Measurements from ENCODE around the gene CHD2.
"Not testable (repeated sequence)": the region's sequence is repeated elsewhere in the genome, so short reads cannot be mapped to it uniquely, and the experiment has no call there.

The CHD2 gene

DNA sequence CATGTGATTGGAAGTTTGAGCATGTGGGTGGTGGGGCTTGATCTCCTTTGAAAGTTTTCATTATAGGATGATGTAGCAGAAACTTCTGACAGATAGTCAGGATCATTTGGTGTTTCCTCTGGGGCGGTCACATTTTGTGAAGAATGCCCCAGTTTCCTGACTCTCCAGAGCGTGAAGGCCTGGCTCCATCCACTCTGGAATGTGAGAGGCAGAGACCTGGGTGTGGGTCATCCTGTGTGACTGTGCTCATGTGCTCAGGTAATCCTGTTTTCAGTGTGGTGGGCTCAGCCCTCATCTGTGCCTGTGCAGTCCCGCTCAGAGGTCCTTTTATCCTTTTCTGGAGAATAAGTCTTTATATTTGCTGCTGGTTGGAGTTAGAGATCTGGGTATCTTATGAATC lies 107.9 kb downstream of the CHD2 start:
- DNase-seq (ENCODE audit: extremely low read depth in 1 of 2, low read depth in 1 of 2), result no peak

DNA sequence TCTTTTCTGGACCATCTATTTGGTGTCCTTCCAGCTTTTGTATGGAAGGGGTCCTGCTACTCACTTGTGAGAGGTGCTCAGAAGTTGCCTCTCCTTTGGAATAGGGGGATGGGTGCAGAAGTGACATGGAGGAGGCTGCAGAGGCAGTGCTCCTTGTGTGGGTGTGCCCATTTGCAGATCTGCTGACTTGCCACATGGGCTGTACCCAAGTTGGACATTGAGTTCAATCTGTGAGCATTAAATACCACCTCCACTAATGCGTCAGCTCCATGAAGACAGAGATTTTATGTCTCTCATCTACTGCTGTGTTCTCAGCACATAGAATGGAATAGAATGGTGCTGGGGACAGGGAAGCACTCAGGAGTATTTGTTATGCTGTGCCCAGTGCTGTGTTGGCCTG lies 112.7 kb downstream of the CHD2 start:
- DNase-seq (ENCODE audit: extremely low read depth in 1 of 2, low read depth in 1 of 2), result no peak

DNA sequence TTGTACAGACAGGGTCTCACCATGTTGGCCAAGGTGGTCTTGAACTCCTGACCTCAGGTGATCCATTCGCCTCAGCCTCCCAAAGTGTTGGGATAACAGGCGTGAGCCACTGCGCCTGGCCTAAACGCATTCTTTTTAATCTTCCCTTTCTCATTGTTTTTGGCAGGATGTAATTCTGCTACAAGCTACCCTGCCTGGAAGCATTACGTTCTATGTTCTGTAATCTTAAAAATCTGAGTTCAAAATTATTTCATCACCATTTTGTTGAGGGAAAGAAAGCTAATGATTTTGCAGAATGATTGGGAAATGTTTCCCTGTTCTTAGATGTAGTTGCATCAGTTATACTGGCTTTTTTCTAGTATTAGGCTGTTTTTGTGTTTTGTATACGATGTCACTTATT lies 117.4 kb downstream of the CHD2 start:
- DNase-seq (ENCODE audit: extremely low read depth in 1 of 2, low read depth in 1 of 2), result no peak

DNA sequence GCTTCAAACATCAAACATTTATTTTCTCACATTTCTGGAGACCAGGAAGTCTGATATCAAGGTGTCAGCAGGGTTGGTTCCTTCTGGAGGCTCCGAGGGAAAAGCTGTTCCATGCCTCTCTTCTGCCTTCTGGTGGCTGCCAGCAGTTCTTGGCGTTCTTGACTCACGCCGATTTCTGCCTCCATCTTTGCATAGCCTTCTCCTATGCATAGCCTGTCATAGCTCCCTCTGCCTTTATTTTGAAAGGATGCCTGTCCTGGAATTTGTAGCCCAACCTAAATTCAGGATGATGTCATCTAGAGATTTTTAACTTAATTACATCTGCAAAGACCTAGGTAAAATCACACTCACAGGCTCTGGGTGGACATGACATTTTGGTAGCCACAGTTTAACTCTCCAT lies 118.5 kb downstream of the CHD2 start:
- DNase-seq (ENCODE audit: extremely low read depth in 1 of 2, low read depth in 1 of 2), result no peak

DNA sequence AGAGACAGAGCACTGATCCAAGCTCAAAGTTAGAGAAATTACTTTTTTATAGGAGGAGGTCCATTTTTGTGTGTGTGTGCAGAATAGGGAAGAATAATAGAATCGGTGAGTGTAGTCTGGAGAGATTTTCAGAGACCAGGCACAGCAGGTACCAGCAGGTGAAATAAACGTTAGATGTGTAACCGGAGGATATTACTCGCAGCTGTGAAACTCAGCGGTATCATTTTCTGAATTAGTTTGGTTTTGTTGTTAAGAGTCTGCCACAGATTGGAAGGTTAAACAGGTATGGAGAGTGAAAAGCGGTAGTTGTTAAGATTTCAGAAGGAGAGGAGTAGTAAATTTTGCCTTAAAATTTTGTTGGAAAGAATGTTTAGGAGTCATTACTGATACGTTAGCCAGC lies 119.0 kb downstream of the CHD2 start:
- no peak for DNase-seq (ENCODE audit: extremely low read depth in 1 of 2, low read depth in 1 of 2)

DNA sequence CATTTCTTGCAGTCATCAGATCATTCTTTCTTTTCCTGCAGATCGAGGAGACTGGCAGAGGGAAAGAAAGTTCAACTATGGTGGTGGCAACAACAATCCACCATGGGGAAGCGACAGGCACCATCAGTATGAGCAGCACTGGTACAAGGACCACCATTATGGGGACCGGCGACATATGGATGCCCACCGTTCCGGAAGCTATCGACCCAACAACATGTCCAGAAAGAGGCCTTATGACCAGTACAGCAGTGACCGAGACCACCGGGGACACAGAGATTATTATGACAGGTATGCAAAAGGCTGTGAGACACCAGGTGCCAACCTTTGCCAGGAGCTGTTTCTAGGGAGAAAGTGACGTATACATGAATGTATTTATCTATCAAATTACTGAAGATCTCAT lies 119.8 kb downstream of the CHD2 start:
- DNase-seq (ENCODE audit: extremely low read depth in 1 of 2, low read depth in 1 of 2), result no peak

DNA sequence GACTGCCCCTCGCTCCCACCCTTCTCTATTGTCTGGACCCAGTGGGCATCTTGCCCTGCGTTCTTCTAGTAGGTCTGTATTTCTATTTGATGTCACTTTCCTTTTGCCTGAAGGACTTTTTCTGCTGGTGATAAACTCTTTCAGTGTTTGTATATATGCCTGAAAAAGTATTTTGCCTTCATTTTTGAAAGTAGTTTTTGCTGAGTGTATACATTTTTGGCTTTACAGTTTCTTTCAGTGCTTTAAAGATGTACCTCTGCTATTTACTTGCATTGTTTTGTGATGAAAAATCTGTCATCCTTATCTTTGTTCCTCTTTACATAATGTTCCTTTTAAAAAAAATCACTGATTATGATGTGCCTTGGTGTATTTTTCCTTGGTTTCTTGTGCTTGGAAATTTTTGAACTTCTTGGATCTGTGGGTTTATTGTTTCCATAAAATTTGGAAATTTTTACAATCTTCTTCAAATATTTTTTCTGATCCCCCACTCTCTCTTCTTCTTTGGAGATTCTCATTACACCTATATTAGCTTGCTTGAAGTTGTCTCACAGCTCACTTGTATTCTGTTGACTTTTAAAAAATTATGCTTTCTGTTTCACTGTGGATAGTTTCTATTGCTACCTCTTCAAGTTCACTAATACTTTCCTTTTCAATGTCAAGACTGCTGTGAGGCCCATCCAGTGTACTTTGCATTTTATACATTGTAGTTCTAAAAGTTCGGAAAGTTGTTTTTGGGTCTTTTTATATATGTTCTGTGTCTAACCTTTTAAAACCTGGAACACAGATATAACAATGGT lies 121.0 kb downstream of the CHD2 start:
- no peak for DNase-seq (ENCODE audit: extremely low read depth in 1 of 2, low read depth in 1 of 2)

DNA sequence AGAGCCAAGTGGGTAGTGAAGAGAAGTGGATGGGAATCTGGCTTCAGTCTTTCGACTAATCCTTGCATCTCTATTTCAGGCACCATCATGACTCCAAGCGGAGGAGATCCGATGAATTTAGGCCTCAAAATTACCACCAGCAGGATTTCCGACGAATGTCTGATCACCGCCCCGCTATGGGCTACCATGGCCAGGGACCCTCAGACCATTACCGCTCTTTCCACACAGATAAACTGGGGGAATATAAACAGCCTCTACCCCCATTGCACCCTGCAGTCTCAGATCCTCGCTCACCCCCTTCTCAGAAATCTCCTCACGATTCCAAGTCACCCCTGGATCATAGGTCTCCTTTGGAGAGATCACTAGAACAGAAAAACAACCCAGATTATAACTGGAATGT lies 124.2 kb downstream of the CHD2 start:
- DNase-seq (ENCODE audit: extremely low read depth in 1 of 2, low read depth in 1 of 2), result no peak

DNA sequence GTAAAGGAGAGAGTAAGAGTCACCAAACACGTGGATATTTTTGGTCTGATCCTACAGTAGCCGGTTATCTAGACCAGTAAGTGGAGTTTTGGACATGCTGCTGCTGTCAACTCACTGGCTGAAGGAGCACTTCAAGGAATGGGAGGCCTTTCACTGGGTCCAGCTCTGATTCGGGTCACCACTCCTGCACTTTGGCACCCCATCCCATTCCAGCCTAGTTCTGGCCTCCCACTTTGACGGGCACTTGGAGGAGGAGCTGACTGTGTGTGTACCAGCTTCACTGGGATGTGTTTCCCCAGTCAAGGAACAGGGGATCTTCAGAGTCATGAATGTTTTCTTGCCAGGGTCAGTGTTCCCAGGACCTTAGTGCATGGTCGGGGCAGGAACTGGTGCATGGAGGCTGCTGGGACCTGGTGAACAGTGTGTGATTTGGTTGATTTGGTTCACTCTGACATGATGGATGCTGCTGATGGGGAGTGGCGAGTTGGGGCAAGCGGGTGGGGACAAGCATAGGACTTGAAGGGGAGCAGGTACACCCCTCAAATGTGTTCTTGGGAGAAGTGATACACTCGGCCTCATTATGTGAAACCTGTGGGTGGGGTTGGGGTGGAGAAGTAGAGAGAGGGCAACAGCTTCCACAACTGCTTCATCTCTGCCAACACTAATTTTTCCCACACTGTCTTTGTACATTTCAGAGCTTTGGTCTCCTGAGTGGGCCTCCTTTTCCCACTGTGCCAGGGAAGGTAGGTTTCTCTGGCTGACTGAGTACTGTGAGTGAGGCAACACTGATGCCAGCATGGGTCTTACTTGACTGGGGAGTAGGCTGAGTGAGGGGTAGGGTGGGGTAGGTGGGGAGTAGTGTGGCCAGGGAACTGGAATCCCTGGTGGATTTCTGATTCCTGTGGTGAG lies 124.8 kb downstream of the CHD2 start:
- DNase-seq (ENCODE audit: extremely low read depth in 1 of 2, low read depth in 1 of 2), result no peak

DNA sequence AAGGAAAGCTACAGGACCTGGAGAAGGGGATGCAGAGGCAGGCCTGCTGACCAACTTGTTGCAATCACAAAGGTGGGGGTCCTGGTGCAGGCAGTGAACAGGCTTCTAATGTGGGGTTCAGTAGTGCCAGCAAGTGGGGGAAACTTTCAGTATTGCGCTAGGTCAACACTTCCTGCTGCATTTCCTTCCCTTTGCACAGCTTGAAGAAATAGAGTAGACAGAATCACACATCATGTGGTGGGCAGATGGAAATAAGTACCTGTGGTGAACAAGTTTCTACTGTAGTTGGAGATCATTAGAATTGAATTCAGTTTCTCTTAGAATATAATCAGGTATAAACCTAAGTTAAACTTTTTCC lies 125.5 kb downstream of the CHD2 start:
- no peak for DNase-seq (ENCODE audit: extremely low read depth in 1 of 2, low read depth in 1 of 2)

DNA sequence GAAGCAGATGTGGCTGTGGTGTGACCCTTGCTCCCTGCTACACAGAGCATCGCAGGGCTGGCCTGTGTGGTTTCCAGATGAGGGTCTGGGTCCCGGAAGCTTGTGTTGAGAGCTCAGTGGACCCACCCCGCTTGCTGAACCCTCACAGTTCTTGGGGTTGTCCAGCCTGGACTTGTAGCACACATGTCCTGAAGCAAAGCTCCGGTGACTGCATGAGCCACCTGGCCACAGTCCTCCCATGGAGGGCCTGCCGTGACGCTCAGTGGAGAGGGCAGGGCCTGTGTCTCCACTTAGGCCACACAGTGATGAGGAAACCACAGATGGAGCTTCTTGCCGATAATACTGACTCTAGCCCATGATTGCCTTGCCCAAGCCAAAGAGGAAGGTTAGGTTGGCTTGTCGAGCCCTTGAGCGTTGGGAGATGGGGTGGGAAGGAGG lies 126.3 kb downstream of the CHD2 start:
- no peak for DNase-seq (ENCODE audit: extremely low read depth in 1 of 2, low read depth in 1 of 2)

DNA sequence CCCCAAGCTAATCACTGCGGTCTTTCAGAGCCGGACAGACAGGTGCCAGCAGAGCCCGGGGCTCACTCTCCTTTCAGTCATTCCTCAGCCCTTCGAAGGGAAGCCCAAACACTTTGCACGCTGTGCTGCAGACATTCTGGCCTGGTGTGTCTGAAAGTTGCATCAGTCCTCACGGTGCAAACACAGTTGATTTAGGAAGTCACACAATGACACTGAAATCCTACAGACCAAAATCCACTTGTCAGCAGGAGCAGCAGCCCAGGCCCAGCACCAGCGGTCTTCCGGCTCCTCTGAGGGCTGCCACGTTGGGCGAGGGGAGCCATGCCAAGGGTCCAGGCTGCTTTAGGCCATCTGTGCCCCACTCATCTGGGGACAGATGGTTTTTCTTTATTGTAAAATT lies 127.3 kb downstream of the CHD2 start:
- DNase-seq (ENCODE audit: extremely low read depth in 1 of 2, low read depth in 1 of 2), result no peak

DNA sequence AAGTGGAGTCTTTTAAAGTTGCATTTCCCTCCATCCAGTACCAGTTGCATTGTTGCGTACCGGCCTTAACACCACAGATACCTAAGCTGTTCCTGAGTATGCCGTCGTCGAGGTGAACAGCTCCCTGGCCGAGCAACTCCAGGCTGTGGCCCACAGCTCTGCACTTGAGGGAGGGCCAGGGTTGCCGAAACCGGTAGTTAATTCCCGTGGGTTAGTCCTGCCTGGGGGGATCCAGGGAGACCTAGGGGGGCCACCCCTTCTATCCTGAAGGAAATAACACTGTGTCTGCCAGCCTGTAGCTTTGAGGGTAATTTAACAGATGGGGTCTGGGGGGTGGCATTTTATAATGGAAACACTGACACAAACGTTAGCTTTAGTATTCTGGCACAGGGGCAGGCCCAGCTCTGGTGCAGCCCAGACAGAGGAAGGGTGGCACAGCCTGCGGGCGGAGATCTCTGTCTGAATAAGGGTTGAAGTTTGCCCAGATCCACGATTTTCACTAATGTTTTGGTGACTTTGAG lies 128.0 kb downstream of the CHD2 start:
- DNase-seq (ENCODE audit: extremely low read depth in 1 of 2, low read depth in 1 of 2), result no peak

DNA sequence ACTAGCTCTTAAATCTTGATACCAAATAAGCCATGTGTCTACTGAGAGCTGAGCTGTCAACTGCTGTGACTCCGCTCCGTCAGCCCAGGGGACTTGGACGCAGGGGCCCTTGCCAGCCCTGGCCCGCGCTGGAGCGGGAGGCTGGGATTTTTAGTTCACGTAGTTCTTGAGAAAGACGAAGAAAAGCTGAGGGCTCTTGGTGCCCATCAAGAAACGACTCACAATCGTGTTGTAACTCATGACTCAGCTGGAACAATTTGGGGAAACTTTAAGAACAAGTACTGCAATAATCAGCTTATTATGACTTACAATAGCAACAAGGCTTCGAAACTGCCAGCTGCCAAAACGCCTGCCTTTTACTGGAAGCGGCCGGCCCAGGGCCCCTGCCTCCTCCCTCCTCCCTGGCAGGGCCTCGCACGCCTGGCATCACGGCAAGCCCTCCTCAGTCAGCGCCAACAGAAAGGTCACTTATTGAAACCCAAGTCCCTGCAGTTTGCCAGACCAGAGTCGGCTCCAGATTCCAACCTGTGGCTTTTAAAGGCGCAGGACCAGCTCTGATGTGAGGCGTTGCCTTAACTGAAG lies 128.6 kb downstream of the CHD2 start:
- DNase-seq (ENCODE audit: extremely low read depth in 1 of 2, low read depth in 1 of 2), result no peak

DNA sequence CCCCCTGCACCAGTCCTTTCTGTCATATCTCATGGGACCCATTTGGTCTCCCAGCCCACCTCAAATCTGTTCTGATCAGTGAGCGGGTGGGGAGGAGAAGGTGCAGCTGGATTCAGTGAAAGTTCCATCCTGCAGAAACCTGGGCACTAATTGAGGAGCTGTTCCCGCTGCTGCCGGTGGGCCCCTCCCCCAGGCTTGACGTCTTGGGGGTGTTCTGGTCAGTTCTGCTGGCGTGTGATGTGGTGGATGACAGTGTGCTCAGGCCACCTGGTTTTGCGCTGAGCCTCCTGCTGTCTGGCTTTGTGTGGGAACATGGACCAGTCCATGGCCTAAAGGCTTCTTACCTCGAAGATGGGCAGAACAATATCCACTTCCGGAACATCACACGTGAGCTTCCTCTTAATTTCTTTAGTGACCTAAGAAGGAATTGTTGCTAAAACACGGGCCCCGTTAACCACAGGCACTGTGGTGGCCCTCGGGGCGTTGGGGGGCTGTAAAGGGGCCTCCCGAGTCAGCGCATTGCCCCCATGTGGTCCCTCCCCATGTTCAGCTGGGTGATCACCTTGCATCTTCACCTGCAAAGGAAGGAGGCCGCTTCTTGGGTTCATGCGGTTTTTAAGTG lies 129.2 kb downstream of the CHD2 start:
- no peak for DNase-seq (ENCODE audit: extremely low read depth in 1 of 2, low read depth in 1 of 2)

DNA sequence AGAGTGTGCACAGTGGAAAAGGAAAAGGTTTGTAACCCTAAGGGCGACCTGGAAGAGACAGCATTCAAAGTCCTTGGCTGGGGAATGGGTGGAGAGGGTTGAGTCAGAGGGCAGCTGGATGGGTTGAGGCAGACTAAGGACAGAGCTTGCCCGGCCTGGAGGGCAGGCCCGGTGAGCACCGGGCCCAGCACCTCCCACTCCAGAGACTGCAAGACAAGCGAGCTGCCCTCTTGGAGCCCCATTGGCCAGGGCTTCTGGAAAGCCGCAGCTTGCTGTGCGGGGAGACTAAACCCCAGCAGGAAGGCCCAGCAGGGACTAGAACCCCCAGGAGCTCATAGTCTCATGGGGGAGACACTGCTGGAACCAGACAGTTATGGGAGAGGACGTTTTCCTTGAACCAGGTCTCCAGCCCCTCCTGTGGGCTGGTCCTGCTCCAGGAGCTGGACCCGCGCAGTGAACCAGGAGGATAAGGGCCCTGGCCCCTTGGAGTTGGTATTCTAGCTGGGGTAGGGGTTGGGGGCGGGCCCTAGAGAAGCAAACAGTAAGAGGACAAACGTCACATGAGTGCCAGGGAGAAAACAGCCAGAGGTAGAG lies 129.8 kb downstream of the CHD2 start:
- no peak for DNase-seq (ENCODE audit: extremely low read depth in 1 of 2, low read depth in 1 of 2)

DNA sequence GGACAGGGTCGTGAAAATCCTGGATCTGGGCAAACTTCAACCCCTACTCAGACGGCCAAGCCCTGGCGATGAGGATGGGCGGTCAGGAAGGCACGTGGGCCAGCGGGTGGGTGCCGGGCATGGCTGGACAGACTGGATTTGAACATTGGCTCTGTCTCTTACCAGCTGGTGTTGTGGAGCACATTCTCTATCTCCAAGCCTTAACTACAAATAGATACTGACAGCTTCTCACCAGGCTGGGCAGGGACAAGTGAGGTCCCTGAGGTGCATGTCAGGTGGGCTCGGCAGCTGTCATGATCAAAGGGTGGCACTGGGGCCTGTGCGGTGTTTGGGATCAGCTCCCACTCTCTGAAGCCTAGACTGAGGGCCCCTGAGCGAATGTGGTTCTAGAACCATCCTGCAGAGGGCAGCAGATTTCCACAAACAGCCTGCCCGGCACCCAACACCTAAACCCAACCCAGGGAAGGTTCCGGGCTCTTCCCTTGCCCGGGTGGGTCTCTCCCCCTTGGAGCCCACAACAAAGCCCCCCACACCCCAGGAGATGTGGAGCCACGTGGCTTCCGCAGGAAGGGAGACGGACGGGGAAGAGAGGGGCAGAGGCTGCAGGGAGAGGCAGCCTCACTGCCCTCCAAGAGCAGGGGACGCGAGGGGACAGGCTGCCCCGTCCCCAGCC lies 130.4 kb downstream of the CHD2 start:
- peak in 1 of 2 donors; percentile 39 for DNase-seq (ENCODE audit: extremely low read depth in 1 of 2, low read depth in 1 of 2)

DNA sequence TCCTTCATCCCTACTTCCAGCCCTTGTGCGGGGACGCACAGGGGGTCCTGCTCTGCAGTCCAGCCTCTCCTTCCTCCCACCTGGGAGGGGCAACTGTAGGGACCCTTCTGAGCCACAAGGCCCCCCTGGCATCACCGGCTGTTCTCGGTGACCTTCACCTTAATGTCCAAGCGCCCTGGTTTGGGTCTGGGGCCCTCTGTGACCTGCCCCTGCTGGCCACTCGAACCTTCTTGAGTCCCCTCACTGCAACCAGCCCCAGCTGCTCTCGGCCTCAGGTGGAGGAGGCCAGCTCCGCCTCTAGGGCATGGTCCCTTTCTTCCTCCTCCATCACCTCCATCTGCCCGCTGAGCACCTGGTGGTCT lies 131.0 kb downstream of the CHD2 start:
- DNase-seq (ENCODE audit: extremely low read depth in 1 of 2, low read depth in 1 of 2), result no peak

DNA sequence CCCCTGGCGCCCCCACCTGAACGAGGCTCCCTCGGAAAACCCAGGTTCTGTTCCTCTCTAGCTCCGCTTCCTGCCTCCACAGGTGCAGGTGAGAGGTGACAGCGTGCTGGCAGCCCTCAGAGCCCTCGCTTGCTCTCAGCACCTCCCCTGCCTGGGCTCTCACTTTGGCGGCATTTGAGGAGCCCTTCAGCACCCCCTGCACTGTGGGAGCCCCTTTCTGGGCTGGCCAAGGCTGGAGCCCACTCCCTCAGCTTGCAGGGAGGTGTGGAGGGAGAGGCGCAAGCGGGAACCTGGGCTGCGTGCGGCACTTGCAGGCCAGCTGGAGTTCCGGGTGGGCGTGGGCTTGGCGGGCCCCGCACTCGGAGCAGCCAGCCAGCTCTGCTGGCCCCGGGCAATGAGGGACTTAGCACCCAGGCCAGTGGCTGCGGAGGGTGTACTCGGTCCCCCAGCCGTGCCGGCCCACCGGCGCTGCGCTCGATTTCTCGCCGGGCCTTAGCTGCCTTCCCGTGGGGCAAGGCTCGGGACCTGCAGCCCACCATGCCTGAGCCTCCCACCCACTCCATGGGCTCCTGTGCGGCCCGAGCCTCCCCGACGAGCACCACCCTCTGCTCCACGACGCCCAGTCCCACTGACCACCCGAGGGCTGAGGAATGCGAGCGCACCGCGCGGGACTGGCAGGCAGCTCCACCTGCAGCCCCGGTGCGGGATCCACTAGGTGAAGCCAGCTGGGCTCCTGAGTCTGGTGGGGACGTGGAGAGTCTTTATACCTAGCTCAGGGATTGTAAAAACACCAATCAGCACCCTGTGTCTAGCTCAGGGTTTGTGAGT lies 131.6 kb downstream of the CHD2 start:
- not testable (repeated sequence) for DNase-seq (ENCODE audit: extremely low read depth in 1 of 2, low read depth in 1 of 2)

Measured in activated CD8-positive, alpha-beta memory T cell treated with anti-CD3 and anti-CD28 coated beads for 1 hour (primary cell).